GM23338 (cell line): Measurements from ENCODE around the gene TNS4. TPM values are rescaled to one million over a fixed set of nuclear protein-coding genes. Genes with fewer than 3 reads are reported as not detected.

Experiments used
- ATAC-seq: fragments of 200-7000 bp; cut with Tn5 transposase; 3 replicates; pipeline ENCODE4 v1.9.1; 2020
- DNase-seq: peaks from one replicate; pipeline ENCODE4 v3.0.0-alpha.2; 2015; ENCODE audit warnings: low spot score
- H2AFZ ChIP-seq: fragments of 200-600 bp; sonication (generic); 2 replicates; pipeline ENCODE4 v1.8.0; 2016; ENCODE audit warnings: antibody characterized with exemption, mild to moderate bottlenecking, moderate library complexity
- H3F3A ChIP-seq: fragments of 200-600 bp; sonication (generic); replicated peaks from 2 replicates; pipeline ENCODE4 v1.8.0; 2017; ENCODE audit warnings: antibody characterized with exemption, mixed run types, low read depth
- H3K27ac ChIP-seq: fragments of 200-600 bp; sonication (generic); 2 replicates; pipeline ENCODE4 v1.6.1; 2016; ENCODE audit warnings: low read depth
- H3K27me3 ChIP-seq: fragments of 200-600 bp; sonication (generic); 2 replicates; pipeline ENCODE4 v1.8.0; 2016; ENCODE audit warnings: mild to moderate bottlenecking, mixed run types, moderate library complexity; ENCODE audit not compliant: insufficient read depth
- H3K36me3 ChIP-seq: fragments of 200-600 bp; sonication (generic); 2 replicates; pipeline ENCODE4 v1.8.0; 2016; ENCODE audit warnings: mild to moderate bottlenecking; ENCODE audit not compliant: insufficient read depth
- H3K4me1 ChIP-seq: fragments of 200-600 bp; sonication (generic); 2 replicates; pipeline ENCODE4 v1.8.0; 2016; ENCODE audit warnings: mild to moderate bottlenecking, moderate library complexity; ENCODE audit not compliant: insufficient read depth
- H3K4me2 ChIP-seq: fragments of 200-600 bp; sonication (generic); 2 replicates; pipeline ENCODE4 v1.7.1; 2017; ENCODE audit warnings: mixed run types
- H3K4me3 ChIP-seq: fragments of 200-600 bp; sonication (generic); 2 replicates; pipeline ENCODE4 v1.6.1; 2016; ENCODE audit warnings: mixed run types
- H3K79me2 ChIP-seq: fragments of 200-600 bp; sonication (generic); replicated peaks from 2 replicates; pipeline ENCODE4 v1.8.0; 2017; ENCODE audit warnings: mild to moderate bottlenecking; ENCODE audit not compliant: insufficient read depth
- H3K9me2 ChIP-seq: fragments of 200-600 bp; sonication (generic); 2 replicates; pipeline ENCODE4 v1.8.0; 2017; ENCODE audit not compliant: insufficient read depth
- H4K20me1 ChIP-seq: fragments of 200-600 bp; sonication (generic); replicated peaks from 2 replicates; pipeline ENCODE4 v1.8.0; 2017; ENCODE audit warnings: mild to moderate bottlenecking; ENCODE audit not compliant: insufficient read depth
- H3K27ac Mint-ChIP-seq: 2 replicates; pipeline ENCODE4 v1.8.0; 2020; ENCODE audit warnings: inconsistent platforms, mild to moderate bottlenecking, moderate library complexity, mixed read lengths
- H3K27me3 Mint-ChIP-seq: 3 replicates; pipeline ENCODE4 v1.8.0; 2022; ENCODE audit warnings: low read depth, mild to moderate bottlenecking, moderate library complexity, mixed read lengths, inconsistent platforms; ENCODE audit not compliant: insufficient read depth, poor library complexity
- H3K36me3 Mint-ChIP-seq: 3 replicates; pipeline ENCODE4 v1.8.0; 2021; ENCODE audit warnings: low read depth, mild to moderate bottlenecking, inconsistent platforms, moderate library complexity, mixed read lengths
- H3K4me1 Mint-ChIP-seq: 3 replicates; pipeline ENCODE4 v1.8.0; 2020; ENCODE audit warnings: mild to moderate bottlenecking, inconsistent platforms, mixed read lengths
- H3K4me3 Mint-ChIP-seq: 3 replicates; pipeline ENCODE4 v1.8.0; 2021; ENCODE audit warnings: moderate library complexity, mild to moderate bottlenecking, inconsistent platforms, mixed read lengths
- H3K9me3 Mint-ChIP-seq: 3 replicates; pipeline ENCODE4 v1.8.0; 2020; ENCODE audit warnings: moderate library complexity, mild to moderate bottlenecking, inconsistent platforms, mixed read lengths
- CREB1 ChIP-seq: fragments of 250-450 bp; sonication (Bioruptor Pico); IDR thresholded peaks from 2 replicates; pipeline ENCODE4 v1.5.0; 2020; ENCODE audit warnings: low read depth, mild to moderate bottlenecking, moderate library complexity
- CTCF ChIP-seq, 2 experiments: fragments of 200-600 bp in 1 of 2; sonication (generic) in 1 of 2; conservative IDR thresholded peaks; 2 replicates each; pipeline versions ENCODE4 v1.5.1 to v1.6.1; 2016 to 2017; ENCODE audit warnings: antibody characterized with exemption in 2 of 2, low read depth in 2 of 2, mild to moderate bottlenecking in 2 of 2, moderate library complexity in 1 of 2
- ETS1 ChIP-seq: IDR thresholded peaks from 2 replicates; pipeline ENCODE4 v1.6.1; 2016; ENCODE audit warnings: antibody characterized with exemption
- JUNB ChIP-seq: IDR thresholded peaks from one replicate; pipeline ENCODE4 v1.6.1; 2016; ENCODE audit warnings: antibody characterized with exemption; ENCODE audit not compliant: unreplicated experiment
- ZNF114 ChIP-seq: fragments of 250-450 bp; sonication (Bioruptor Pico); IDR thresholded peaks from 2 replicates; pipeline ENCODE4 v1.5.0; 2020; ENCODE audit warnings: mild to moderate bottlenecking, moderate library complexity
- polyA plus RNA-seq: library from polyadenylated mRNA; unstranded; fragments of >200 nt; fragmentation: Nextera tagmentation; extraction: Ambion mirVana; gene quantifications from 2 replicates; pipeline ENCODE4 v1.2.1, GENCODE V29; 2016
- total RNA-seq: library from RNA; depleted of rRNA; stranded (reverse); fragments of >200 nt; shearing (Covaris generic); gene quantifications from 2 replicates; pipeline ENCODE4 v1.2.3, GENCODE V29; 2014

Gene TNS4
- total and polyA plus RNA-seq, 2 experiments from 2014 or later, result 0.31 to 4.9 TPM

- TF ChIP-seq ETS1 (no peak), CREB1 (no peak)
Measured at GRCh38 chr17:40451420-40451819, 50.0 kb downstream of the TNS4 start (continued).

GRCh38 chr17:40450175-40450574 is 51.2 kb downstream of the TNS4 start:
- H3K36me3 Mint-ChIP-seq, result peaks cover 30% of the 10 kb centered on the region
- TF ChIP-seq ZNF114 (CRISPR knock-in tag), result no peak
- peak; percentile 73 to 79 for TF ChIP-seq CTCF (conservative IDR thresholded peaks at IDR 0.05; ENCODE audit: low read depth in 2 of 2)
- 0 out of 2 replicates have a peak overlapping the region, but pooled peaks have one; percentile 6 for H3K27ac ChIP-seq
- peaks cover 7% of the 10 kb centered on the region; the same call in 1 of the 2 replicates for H3K36me3 ChIP-seq
- H3K4me2 ChIP-seq, result 0 out of 2 replicates have a peak overlapping the region, but pooled peaks have one; percentile 38
- no peak overlapping the region for H3K27ac Mint-ChIP-seq
- H3K4me1 Mint-ChIP-seq, result peaks cover 27% of the 10 kb centered on the region
- no peaks in the 10 kb centered on the region for H4K20me1 ChIP-seq
- peak; percentile 61 for ATAC-seq
- H3K4me1 ChIP-seq, result peaks cover 21% of the 10 kb centered on the region
- DNase-seq, result peak; percentile 85
- H3K27me3 Mint-ChIP-seq, result peaks cover 9% of the 10 kb centered on the region
- no peaks in the 10 kb centered on the region for H3K27me3 ChIP-seq
- no peaks in the 10 kb centered on the region for H3K9me3 Mint-ChIP-seq
- H3K4me3 ChIP-seq, result no peak overlapping the region
- H3K79me2 ChIP-seq, result peaks cover 57% of the 10 kb centered on the region
- no peak overlapping the region for H3K4me3 Mint-ChIP-seq
- no peaks in the 10 kb centered on the region for H3K9me2 ChIP-seq
- no peaks in the 10 kb centered on the region; the same call in 1 of the 2 replicates for H3F3A ChIP-seq
- no peak overlapping the region for H2AFZ ChIP-seq

- Mint-ChIP-seq H3K9me3 (no peaks in the 10 kb centered on the region), H3K27me3 (peaks cover 9% of the 10 kb centered on the region), H3K4me3 (no peak overlapping the region), H3K27ac (no peak overlapping the region; the same call in 1 of the 2 replicates), H3K4me1 (peaks cover 40% of the 10 kb centered on the region), H3K36me3 (peaks cover 18% of the 10 kb centered on the region)
- Histone ChIP-seq H3K27ac (no peak overlapping the region), H4K20me1 (no peaks in the 10 kb centered on the region), H3K9me2 (no peaks in the 10 kb centered on the region), H2AFZ (no peak overlapping the region), H3K4me3 (no peak overlapping the region), H3K27me3 (peaks cover 6% of the 10 kb centered on the region; the same call in 1 of the 2 replicates), H3K79me2 (peaks cover 67% of the 10 kb centered on the region), H3K36me3 (peaks cover 7% of the 10 kb centered on the region; the same call in 1 of the 2 replicates), H3F3A (no peaks in the 10 kb centered on the region; the same call in 1 of the 2 replicates), H3K4me2 (no peak overlapping the region), H3K4me1 (peaks cover 34% of the 10 kb centered on the region)
- TF ChIP-seq JUNB (no peak), CTCF (conservative IDR thresholded peaks at IDR 0.05; ENCODE audit: low read depth in 2 of 2) (no peak)
- DNase-seq, result no peak
- no peak for ATAC-seq
Measured at GRCh38 chr17:40448639-40449261, 52.7 kb downstream of the TNS4 start.
